Fibroblast of skin of scalp (primary cell): ENCODE data around the gene GNGT2. TPM values are rescaled to one million over a fixed set of nuclear protein-coding genes. Genes with fewer than 3 reads are reported as not detected.

Experiments
- DNase-seq: peaks from one replicate; pipeline ENCODE4 v3.0.0-alpha.2; 2013
- polyA plus RNA-seq, 2 experiments: library from polyadenylated mRNA; unstranded; fragments of 120-200 nt; gene quantifications; one replicate each; pipeline ENCODE4 v1.2.1, GENCODE V29; 2013; ENCODE audit not compliant: insufficient read length in 2 of 2

GNGT2 gene
- polyA plus RNA-seq (2013, experiment 1 of 2; ENCODE audit: insufficient read length), result not detected
- polyA plus RNA-seq (2013, experiment 2 of 2; ENCODE audit: insufficient read length), result 0.85 TPM

- peak; percentile 66 for DNase-seq
Observed at GRCh38 chr17:49210158-49211029, at the start of gene GNGT2, which contains the start of gene ABI3. Gene GNGT2 (minus strand): TSS chr17:49210574. CDS start chr17:49207422, 3,152 bp downstream. Gene ABI3 (plus strand): TSS chr17:49210707. CDS start chr17:49210725, 18 bp downstream.

- no peak for DNase-seq
Observed at GRCh38 chr17:49259663-49260010, 49.3 kb upstream of the GNGT2 start.

- DNase-seq, result no peak
Observed at GRCh38 chr17:49258394-49258793, 48.0 kb upstream of the GNGT2 start.

GRCh38 chr17:49255125-49255524 is 44.8 kb upstream of the GNGT2 start:
- no peak for DNase-seq

- DNase-seq, result no peak
Observed at GRCh38 chr17:49254066-49254465, 43.7 kb upstream of the GNGT2 start.

GRCh38 chr17:49252148-49252695 is 41.8 kb upstream of the GNGT2 start:
- no peak for DNase-seq

GRCh38 chr17:49249890-49250522 is 39.6 kb upstream of the GNGT2 start:
- DNase-seq, result no peak

- DNase-seq, result peak; percentile 23
Observed at GRCh38 chr17:49249292-49249794, 39.0 kb upstream of the GNGT2 start.

- DNase-seq, result no peak
Observed at GRCh38 chr17:49247944-49248343, 37.6 kb upstream of the GNGT2 start.

GRCh38 chr17:49244839-49245238 is 34.5 kb upstream of the GNGT2 start:
- DNase-seq, result no peak

- no peak for DNase-seq
Observed at GRCh38 chr17:49242813-49243212, 32.4 kb upstream of the GNGT2 start.

GRCh38 chr17:49241692-49242397 is 31.5 kb upstream of the GNGT2 start:
- DNase-seq, result no peak

GRCh38 chr17:49241040-49241439 is 30.7 kb upstream of the GNGT2 start:
- no peak for DNase-seq

- no peak for DNase-seq
Observed at GRCh38 chr17:49240619-49241018, 30.2 kb upstream of the GNGT2 start.

GRCh38 chr17:49239963-49240362 is 29.6 kb upstream of the GNGT2 start:
- peak; percentile 22 for DNase-seq

GRCh38 chr17:49235896-49236295 is 25.5 kb upstream of the GNGT2 start:
- DNase-seq, result no peak

GRCh38 chr17:49234509-49235080 is 24.2 kb upstream of the GNGT2 start:
- DNase-seq, result no peak

GRCh38 chr17:49231563-49231894 is 21.2 kb upstream of the GNGT2 start:
- DNase-seq, result no peak

- DNase-seq, result peak; percentile 82
Observed at GRCh38 chr17:49230636-49231562, 20.5 kb upstream of the GNGT2 start, which contains the start of gene PHOSPHO1. Gene PHOSPHO1 (minus strand): TSS chr17:49230787. CDS start chr17:49226691, 4,096 bp downstream.

GRCh38 chr17:49229805-49230600 is 19.6 kb upstream of the GNGT2 start:
- no peak for DNase-seq
